Hepatic stellate cell (primary cell): Measurements from ENCODE around the gene PLEKHA6.
"Not testable (repeated sequence)": the region's sequence is repeated elsewhere in the genome, so short reads cannot be mapped to it uniquely, and the experiment has no call there.

Source experiments
- DNase-seq: peaks from one replicate; pipeline ENCODE4 v3.0.0; 2011; ENCODE audit warnings: low spot score

Gene PLEKHA6

DNA sequence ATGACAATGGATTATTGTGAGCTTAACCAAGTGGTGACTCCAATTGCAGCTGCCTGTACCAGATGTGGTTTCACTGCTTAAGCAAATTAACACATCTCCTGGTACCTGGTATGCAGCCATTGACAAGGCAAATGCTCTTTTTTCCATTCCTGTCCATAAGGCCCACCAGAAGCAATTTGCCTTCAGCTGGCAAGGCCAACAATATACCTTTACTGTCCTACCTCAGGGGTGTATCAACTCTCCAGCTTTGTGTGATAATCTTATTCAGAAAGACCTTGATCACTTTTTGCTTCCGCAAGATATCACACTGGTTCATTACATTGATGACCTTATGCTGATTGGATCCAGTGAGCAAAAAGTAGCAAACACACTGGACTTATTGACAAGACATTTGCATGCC lies 122.2 kb downstream of the PLEKHA6 start:
- not testable (repeated sequence) for DNase-seq

DNA sequence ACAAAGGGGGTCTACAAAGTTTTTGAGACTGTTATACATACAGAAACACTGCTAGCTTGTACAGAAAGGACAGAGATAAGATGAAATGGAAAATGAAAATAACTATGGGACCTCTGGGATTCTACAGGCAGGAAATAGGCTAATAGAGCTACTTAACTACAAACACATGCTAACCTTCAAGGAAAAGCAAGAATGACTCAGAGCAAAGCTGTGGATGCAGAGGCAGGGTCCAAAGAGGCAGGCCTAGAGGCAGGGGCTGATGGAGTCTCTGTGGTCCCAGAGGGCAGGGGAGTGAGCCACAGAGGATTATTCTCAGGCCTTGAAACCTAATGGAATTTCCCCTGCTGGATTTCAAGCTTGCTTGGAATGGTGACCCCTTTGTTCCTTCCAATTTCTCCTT lies 127.2 kb downstream of the PLEKHA6 start:
- DNase-seq, result peak; percentile 33

DNA sequence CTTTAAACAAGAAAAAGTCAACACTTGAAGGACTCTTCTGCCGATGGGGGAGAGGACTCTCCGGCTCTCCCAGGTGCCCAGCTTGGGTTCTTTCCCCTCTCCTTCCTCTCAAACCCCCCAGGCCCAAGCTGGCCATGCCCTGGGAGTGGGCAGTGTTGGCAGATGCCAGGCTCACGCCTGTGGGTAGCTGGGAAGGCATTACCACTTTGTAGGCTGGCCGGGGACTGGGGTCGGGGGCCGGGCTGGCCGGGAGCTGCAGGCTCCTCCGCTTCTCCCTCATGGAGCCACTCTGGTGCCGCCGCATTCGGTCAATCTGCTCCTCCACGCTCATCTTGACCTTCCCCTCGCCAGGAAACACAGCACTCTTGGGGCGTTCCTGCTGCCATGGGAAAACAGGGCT lies 129.5 kb downstream of the PLEKHA6 start:
- no peak for DNase-seq

DNA sequence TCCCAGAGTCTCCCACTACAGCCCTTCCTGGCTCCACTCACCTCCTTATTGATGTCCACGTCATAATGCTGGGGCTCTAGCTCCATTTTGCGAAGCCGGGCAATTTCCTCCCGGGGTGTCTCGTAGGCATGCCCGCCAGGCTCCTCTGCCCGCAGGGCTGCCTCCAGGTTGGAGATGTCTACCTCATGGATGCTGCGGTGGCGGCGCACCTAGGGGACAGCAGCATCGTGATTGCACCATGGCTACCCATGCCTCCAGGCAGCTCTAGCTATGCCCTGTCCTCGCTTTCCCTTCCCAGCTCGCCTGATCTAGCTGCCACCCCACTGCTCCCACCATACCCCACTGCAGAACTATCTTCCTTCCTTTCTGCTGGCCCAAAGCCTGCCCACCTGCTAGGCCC lies 130.8 kb downstream of the PLEKHA6 start:
- no peak for DNase-seq

DNA sequence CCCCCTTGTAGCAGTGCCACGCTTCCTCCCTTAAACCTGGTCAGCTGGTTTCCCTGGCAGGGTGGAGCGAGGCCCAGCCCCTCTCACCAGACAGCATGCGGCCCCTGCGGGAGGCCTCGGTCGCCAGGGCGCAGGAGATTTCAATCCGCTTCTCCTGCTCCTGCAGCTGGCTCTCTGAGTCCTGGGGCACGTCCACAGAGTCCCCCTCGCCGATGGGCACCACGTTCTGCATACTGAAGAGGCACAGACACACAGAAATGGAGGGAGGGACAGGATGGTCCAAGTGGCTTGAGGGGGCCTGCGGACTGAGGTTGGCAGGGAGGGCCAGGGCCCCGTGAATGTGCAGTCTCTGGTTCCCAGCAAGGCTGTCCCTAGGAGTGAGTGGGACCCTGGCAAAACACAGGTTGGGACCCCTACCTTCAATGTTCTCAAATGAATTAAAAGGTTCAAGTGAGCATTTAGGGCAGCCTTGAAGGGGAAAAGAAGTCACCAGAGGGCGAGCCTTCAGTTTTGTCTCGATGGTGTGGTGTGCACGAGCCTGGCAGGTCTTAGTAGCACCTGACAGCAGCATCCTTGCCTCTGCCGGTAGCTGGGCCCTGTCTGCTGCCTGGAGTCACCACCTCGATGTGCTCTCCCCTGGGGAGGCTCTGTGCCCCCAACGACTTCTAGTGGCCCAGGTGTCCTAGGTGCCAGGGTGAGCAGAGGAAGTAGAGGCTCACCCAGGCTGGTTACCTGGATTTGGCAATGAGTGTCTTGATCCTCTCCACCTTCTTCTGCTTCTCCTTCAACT lies 131.5 kb downstream of the PLEKHA6 start:
- DNase-seq, result no peak

DNA sequence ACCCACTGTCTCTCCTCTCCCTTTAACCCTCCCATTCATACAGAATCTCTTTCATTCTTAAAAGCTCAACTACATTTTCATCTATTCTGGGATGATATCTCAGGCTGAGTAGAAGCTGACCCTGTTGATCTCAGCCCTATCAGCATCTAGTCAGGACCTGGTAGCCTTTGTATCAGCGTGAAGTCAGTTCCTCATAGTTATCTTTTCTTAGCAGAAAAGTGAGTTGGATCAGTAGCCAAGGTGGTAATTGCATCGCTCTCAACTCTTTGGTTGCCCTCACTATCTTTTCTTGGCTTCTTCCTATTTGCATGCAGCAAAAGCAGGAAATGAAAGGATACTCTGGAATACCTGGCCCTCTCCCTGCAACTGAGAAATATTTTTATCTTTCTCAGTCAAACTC lies 132.4 kb downstream of the PLEKHA6 start:
- DNase-seq, result no peak

DNA sequence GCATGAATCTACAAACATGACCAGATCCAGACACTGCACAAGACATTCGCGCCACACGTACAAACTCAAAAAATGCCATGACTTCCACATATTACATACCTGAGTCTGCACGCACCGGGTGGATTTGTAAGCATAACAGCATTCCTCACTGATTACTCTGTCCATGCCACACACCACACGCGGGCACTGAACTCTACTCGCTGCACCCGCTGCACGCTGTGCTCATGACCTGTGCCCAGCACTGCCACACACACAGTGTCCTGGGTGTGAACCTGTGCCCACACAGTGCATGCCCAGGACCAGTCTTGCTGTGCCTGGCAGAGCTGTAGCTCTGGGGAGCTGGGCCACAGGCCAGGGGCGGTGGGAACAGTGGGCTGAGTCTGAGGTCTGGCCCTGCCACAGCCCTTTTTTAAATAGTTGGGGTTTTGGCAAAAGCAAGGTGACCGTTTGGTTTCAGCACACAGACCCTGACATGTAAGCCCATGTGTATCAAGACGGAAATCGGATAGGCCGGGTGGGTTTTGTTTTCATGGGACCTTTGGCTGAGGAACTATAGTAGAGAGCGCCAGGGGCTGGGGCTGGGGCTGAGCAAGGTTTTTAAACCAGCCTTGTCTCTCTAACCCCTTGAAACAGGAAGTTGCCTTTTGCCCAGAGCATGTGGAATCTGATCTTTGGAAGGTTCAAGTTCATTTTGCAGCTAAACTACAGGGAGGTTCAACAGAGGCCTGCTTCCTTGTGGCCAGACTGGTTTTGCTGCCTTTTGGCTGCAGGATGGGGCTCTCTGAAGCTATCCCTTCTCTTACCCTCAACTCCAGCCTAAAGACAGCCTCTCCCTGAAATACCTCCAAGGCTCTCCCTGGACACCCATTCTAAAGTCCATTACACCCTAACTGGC lies 133.6 kb downstream of the PLEKHA6 start:
- DNase-seq, result no peak

DNA sequence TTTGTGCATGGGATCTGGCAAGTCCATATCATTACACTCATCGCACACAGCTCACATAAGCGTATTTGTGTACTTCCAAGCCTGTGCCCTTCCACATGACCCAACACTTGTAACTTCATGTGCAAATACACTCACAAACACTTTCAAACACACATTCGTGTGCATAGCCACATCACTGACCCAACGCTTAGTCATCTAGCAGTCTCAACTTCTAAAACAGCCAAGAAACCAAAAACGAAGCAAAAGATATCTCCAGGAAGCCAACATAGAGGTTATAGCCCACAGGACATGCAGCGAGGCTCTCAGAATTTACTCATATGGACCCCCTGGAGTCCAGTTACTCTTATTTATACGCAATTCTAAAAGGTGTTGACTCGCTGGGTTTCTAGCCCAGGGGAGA lies 135.1 kb downstream of the PLEKHA6 start:
- no peak for DNase-seq

DNA sequence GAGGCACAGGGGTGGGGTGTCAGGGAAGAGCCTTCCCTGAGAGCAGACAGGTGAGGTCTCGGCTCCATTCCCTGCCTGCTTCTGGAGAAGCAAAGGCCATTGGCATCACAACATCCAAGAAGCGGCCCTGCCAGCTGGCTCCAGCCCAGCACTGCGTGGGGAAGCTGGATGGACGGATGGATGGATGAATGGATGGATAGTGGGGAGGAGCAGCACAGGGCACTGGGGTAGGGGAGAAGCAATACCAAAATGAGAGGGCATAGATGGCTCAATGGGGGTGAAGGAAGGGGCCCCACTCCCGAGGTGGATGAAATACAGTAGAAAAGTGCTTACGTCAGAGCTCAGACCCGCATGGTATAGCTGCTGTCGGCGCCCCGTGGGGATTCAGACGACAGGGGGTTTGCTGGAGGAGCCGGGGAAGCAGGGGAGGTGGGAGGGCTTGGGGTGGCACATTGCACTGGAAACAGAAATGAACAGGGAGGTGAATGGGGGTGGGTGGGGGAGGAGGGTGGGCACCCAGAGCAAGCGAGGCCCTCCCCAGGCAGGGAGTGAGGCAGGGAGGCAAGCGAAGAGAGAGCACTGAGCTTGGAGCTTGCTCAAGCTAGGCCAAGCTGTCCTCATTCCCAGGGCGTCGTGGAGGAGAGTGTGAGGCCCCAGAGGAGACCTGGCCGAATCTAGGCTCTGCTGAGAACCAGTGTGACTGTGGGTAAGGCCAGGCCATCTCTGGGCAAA lies 136.4 kb downstream of the PLEKHA6 start:
- DNase-seq, result no peak

DNA sequence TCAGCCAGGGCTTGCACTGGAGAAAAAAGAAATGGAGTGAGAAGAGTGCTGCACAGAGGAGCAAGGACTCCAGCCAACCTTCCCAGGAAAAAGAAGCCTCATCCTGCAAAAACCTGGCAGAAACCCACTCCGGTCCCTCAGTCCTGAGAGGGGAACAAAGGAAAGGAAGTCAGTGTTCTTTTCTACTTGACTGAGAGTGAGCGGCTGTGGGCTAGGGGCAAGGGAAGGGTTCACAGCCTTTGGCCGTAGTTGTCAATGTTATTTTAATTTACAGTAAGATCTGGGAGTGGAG lies 137.0 kb downstream of the PLEKHA6 start:
- no peak for DNase-seq

DNA sequence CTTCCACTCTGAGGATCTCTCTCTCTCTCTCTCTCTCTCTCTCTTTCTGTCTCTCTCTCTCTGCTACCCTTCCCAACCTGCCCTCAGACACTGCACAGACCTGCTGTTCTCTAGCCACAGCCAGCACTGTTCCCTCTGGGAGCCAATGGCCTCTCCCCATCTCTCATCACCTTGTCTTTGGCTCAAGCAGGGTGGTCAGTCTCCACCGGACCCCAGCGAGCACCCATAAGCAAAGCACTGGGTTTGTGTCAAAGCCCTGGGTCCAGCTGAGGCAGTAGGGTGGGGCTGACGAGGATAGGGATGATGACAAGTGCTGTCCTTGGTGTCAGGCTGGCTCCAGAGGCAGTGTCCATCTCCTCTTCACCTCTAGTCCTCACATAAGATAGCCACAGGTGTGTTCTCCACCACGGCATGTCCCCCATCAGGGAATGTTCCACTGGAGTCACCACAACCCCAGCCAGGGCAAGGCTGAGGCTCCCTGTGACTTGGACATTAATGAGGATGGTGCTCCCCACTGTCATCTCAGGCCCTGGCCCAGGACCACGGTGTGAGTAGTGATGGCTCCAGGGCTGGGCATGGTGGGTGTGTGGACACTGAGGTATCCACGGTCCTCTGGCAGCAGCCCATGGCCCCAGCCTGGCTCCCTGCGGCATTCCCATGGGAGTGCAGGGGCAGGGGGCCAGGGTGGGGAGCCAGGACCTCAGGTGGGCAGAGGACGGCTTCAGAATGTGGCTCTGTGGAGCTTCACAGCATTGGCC lies 137.5 kb downstream of the PLEKHA6 start:
- no peak for DNase-seq

DNA sequence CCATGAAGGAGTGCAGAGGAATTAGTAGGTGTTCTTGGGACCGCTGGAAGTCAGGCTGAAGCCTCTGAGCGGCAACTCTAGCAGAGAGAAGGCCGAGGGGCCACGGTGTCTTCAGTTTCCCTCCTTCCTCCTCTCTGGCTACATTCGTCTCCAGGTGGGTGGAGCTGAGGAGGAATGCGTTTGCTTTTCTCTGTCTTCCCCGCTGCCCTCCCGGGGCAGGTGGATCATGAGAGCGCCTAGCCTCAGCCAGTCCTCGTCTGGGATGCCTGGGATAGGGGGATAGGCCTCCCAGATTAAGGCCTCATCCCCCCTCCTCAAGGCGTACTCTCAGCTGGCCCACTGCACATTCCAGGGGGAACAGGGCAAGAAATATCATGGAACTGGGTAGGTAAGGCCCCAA lies 138.5 kb downstream of the PLEKHA6 start:
- no peak for DNase-seq

DNA sequence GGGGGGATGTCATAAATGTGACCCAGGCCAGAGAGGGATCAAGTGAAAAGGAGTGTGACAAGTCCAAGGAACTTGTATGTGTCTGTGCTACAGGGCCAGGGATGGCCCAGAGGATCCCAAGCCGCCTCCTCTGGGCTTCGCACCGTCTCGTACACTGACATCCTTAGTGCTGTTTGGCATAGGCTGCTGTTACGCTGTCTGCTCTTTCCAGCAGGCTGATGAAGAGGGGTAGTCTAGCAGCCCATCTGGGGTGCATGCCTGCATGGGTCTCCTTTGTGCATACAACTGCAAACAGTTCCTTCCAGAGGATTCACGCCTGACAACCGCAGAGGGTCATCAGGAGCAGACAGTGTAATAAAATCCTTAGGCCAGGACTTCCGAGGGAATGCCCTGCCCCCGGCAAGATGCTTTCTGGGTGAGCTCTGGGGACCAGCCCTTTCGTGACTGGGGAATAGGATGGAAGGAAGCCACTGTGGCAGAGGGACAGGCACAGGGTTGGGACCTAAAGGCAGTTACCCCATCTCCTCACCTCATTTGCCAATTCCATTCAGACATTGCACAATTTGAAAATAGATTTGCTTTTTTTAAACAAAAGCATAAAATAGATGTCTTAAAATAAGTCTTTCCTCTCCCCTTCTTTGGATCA lies 139.6 kb downstream of the PLEKHA6 start:
- DNase-seq, result no peak

DNA sequence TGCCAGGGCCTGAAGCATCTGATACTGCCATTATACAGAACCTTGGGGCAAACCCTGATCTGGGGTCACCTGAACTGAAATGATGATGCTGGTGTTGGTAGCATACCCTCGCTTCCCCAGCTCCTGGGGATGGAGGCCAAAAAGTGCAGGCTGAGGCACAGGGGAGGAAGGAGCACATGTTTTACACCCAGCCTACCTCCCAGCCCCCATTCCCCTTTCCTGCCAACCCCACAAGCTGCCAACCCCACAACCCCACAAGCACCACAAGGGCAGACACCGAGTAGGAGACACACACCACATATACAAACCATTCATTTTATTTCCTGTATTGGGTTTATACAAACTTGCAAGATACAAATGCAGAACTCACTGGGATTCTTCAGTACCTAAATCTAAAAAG lies 141.2 kb downstream of the PLEKHA6 start:
- DNase-seq, result no peak

DNA sequence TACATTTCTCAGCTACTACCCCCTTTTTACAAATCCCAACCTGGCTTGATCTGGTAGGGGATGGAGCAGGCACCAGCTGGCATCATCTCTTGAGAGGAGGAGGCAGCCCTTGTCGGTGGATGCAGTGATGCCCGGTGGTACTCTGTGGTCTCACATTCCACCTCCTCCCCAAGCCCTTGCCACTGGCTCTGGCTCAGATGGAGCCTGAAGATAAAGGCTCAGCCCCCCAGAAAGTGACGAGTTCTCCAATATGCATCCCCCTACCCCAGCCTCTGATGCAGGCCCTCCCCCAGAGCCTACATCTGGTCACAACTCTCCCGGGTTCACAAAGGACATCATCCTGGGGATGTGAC lies 142.1 kb downstream of the PLEKHA6 start:
- DNase-seq, result no peak

DNA sequence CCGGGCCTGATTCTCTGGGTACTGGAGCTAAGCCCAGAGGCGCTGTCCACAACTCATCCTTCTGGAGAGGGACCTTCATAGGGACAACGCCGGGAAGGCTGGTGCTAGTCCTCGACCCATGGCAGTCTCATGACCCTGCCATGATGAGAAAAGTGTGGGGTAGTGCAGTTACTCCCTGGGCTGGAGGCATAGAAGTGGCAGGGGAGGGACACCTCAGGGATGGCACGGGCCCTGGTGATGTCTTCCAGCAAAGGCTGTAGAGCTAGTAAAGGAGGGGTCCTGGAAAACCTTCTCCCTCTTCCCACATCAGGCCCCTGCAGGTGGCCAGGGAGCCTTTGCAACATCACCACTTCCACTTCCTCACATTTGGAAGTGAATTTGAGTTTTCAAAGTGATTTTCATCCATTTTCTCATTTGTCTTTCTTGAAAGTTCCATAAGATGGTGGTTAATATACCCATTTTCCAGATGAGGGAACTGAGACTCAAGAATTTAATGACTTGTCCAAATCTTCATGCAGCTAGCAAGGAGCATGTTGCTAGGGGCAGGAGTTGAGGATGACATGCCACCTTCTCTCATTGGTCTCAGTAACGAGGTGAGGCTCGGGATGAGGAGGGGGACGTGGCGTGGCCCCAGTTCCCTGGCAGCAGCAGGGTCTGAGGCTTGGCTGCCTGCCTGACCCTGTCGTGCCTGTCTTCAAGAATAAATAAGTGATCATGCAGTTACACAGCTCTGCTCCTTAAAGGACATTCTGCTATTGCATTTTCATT lies 142.7 kb downstream of the PLEKHA6 start:
- no peak for DNase-seq

DNA sequence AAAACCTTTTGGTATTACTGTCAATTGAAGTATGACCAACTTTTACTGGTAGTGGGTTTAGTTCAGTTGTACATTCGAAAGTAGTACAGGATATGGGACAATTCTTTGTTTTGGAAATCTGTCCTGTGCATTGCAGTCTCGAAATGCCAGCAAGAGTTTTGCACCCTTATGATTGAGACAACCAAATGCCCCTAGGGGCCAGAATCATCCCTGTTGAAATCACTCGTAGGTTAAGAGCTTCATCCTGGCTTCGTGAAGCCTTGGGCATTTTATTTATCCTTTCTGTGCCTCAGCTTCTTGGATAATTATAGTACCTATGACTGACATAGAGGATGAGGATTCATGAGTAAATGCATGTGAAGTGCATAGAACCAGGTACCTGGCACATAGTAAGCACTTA lies 143.5 kb downstream of the PLEKHA6 start:
- DNase-seq, result no peak

DNA sequence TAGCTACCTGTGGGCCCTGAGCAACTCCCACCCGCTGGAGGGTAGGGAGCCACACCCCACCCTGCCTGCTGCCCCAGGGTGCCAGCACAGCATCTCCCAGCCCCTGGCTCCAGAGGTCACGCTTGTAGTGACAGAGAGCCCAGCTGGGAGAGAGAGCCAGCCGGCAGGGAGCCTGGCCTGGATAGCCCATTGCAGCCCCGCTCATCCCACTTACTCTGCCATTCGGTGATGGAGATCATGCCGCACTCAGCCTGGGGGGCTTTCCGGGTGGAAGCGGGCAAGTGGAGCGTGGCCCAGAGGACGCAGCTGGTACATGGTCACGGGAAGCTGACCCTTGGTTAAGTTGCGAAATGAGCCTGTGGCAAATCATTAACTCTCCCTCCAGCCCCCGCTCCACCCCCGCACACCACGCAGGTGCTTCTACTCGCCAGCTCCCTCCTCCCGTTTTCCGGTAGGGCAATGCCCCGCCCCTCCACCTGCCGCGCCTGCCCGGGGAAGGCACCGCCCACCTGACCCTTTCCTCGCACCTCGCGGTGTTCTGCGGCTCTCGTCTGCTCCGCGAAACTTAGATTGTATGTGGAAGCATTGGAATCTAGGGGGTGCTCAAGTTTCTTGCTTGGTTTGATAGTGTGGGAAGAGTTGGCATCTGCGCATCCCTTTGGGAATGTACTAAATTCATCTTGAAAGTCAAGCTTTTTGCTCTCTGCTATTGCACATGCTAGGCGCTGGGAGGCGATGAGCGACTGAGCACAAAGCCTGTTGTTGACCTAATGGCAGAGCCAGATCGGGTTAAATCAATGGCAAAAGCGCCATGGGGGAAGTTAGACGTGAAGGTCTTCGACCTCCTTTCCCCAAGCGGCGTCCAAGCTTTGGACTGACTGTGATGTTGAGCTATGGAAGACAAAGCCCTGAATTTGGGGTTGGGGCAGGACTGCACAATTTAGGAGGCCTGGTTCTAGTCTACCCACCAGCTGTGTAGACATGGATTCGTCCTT lies 145.8 kb downstream of the PLEKHA6 start, which contains the start of gene GOLT1A:
Gene GOLT1A (minus strand): TSS at position 321 of the 995 bp plus-strand sequence. CDS start 82 bp downstream, at position 239.
- DNase-seq, result peak; percentile 72

DNA sequence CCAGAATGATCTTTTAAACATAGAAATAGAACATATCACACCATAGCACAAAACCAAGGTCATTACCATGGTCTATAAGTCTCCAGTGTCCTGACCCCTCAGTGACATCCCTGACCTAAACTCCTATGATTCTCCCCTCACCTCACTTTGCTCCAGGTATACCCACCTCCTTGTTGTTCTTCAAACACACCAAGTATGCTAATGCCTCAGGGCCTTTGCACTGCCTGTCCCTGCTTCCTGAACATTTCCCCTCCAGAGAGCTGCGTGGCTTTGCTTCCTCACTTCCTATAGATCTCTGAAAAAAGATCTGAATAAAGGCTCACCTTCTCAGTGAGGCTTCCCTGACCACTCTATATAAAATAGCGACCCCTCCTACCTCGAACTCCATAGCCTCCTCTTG lies 147.0 kb downstream of the PLEKHA6 start:
- DNase-seq, result no peak

DNA sequence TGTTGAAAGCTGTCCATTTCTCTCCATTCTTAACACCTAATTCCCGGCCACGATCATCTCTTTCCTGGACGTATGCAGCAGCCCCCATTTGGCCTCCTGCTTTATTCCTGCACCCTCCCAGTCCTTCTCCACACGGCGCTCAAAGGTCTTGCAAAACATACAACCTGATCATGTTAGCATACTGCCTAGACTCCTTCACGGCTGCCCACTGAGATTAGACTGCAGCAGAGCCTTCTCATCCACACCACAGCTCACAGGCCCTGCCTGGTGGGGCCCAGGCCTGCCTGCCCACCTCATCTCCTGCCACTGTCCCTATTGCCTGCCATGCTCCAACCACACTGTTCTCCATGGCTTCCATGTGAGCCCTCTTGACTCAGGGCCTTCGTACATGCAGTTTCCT lies 148.7 kb downstream of the PLEKHA6 start:
- no peak for DNase-seq
